Astrocyte (in vitro differentiated cells and primary cell): Measurements from ENCODE around the gene ATF3. TPM values are rescaled to one million over a fixed set of nuclear protein-coding genes. Genes with fewer than 3 reads are reported as not detected.

ENCODE experiments used
- DNase-seq: peaks from one replicate; pipeline ENCODE4 v3.0.0-alpha.2; 2010; ENCODE audit warnings: low read depth
- FAIRE-seq: peaks from 2 replicates; lab custom pipeline; 2011; peaks lifted over from hg19 to GRCh38; lab: Jason Lieb, UNC
- H2AFZ ChIP-seq: 2 replicates; pipeline ENCODE4 v1.6.0; 2012; ENCODE audit warnings: low read depth, low read length, inconsistent platforms
- H3K27ac ChIP-seq: 2 replicates; pipeline ENCODE4 v1.5.1; 2011; ENCODE audit warnings: low read depth, low read length, inconsistent platforms
- H3K27me3 ChIP-seq: 2 replicates; pipeline ENCODE4 v1.6.0; 2011; ENCODE audit warnings: low read length, inconsistent platforms; ENCODE audit not compliant: insufficient read depth
- H3K36me3 ChIP-seq: 2 replicates; pipeline ENCODE4 v1.5.1; 2011; ENCODE audit warnings: low read length, inconsistent platforms; ENCODE audit not compliant: insufficient read depth
- H3K4me1 ChIP-seq: 2 replicates; pipeline ENCODE4 v1.5.1; 2011; ENCODE audit warnings: low read length, inconsistent platforms; ENCODE audit not compliant: insufficient read depth
- H3K4me2 ChIP-seq: 2 replicates; pipeline ENCODE4 v1.6.0; 2012; ENCODE audit warnings: low read length, inconsistent platforms
- H3K4me3 ChIP-seq: 2 replicates; pipeline ENCODE4 v1.5.1; 2011; ENCODE audit warnings: low read depth, mild to moderate bottlenecking, low read length, inconsistent platforms; ENCODE audit not compliant: insufficient read depth
- H3K79me2 ChIP-seq: 2 replicates; pipeline ENCODE4 v1.6.0; 2012; ENCODE audit warnings: mild to moderate bottlenecking, low read length, inconsistent platforms; ENCODE audit not compliant: insufficient read depth
- H3K9ac ChIP-seq: 2 replicates; pipeline ENCODE4 v1.6.0; 2012; ENCODE audit warnings: mild to moderate bottlenecking, low read length, inconsistent platforms
- H3K9me3 ChIP-seq: 2 replicates; pipeline ENCODE4 v1.5.1; 2012; ENCODE audit warnings: low read depth, mild to moderate bottlenecking, low read length, inconsistent platforms; ENCODE audit not compliant: insufficient read depth
- H4K20me1 ChIP-seq: 2 replicates; pipeline ENCODE4 v1.6.0; 2012; ENCODE audit warnings: low read length, inconsistent platforms; ENCODE audit not compliant: insufficient read depth
- H3K27ac Mint-ChIP-seq: one replicate; pipeline ENCODE4 v1.8.0; 2021; ENCODE audit warnings: mild to moderate bottlenecking, mixed read lengths; ENCODE audit not compliant: unreplicated experiment
- H3K27me3 Mint-ChIP-seq: one replicate; pipeline ENCODE4 v1.8.0; 2021; ENCODE audit warnings: low read depth, mixed read lengths; ENCODE audit not compliant: unreplicated experiment
- H3K36me3 Mint-ChIP-seq: one replicate; pipeline ENCODE4 v1.8.0; 2021; ENCODE audit warnings: low read depth, mixed read lengths; ENCODE audit not compliant: unreplicated experiment
- H3K4me1 Mint-ChIP-seq: one replicate; pipeline ENCODE4 v1.8.0; 2021; ENCODE audit warnings: low read depth, mixed read lengths; ENCODE audit not compliant: unreplicated experiment
- H3K4me3 Mint-ChIP-seq: one replicate; pipeline ENCODE4 v1.8.0; 2021; ENCODE audit warnings: mild to moderate bottlenecking, moderate library complexity, mixed read lengths; ENCODE audit not compliant: unreplicated experiment
- H3K9me3 Mint-ChIP-seq: one replicate; pipeline ENCODE4 v1.8.0; 2021; ENCODE audit warnings: mild to moderate bottlenecking, mixed read lengths; ENCODE audit not compliant: unreplicated experiment
- CTCF ChIP-seq: IDR thresholded peaks from 2 replicates; pipeline ENCODE4 v1.5.1; 2011; ENCODE audit warnings: low read depth, mild to moderate bottlenecking, inconsistent platforms, low read length, moderate library complexity; ENCODE audit not compliant: insufficient read depth
- EZH2 ChIP-seq: IDR thresholded peaks from 2 replicates; pipeline ENCODE4 v1.6.1; 2012; ENCODE audit warnings: mild to moderate bottlenecking, low read length, inconsistent platforms; ENCODE audit not compliant: insufficient read depth
- total RNA-seq: library from RNA; stranded (reverse); gene quantifications from 2 replicates; pipeline ENCODE4 v1.2.1, GENCODE V29; 2021

Gene ATF3
- total RNA-seq, 1 donor from 2014 or later = 87.6 TPM

DNA sequence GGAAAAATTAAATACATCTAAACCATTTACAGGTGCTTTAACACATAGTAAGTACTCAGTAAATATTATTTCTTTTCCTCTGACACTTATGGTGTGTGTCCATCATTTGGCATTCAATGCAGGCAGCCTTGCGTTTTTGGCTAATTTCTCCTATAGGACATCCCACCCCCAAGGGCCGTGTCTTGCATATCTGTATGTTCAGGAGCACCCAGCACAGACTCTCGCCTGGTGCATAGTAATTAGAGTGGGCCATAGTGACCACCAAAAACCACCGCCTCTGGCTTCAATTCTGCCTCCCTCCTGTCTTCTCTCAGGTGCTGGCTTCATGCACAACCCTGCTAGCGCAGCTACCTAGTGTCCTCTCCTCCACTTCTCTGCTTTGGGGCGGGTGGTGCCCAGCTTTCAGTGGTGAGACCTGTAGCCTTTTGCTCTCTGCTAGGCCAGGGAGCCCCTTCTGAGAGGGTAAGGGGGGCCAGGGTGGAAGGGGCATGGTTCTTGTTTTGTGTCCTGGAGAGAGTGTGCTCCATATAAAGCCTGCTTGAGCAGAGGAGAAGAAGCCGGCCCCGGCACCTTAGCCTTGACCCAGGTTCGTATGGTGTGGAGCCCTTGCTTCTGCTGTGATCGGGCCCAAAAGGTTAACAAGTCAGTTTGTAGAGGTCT lies 57.7 kb downstream of the ATF3 start:
- Mint-ChIP-seq H3K27ac (peak overlapping the region; percentile 99), H3K36me3 (no peaks in the 10 kb centered on the region), H3K4me1 (peaks cover 32% of the 10 kb centered on the region), H3K27me3 (peaks cover 7% of the 10 kb centered on the region), H3K4me3 (no peak overlapping the region), H3K9me3 (peaks cover 3% of the 10 kb centered on the region)
- FAIRE-seq = no peak
- H3K27me3 ChIP-seq = no peaks in the 10 kb centered on the region
- peaks cover 25% of the 10 kb centered on the region for H3K4me1 ChIP-seq
- H3K9me3 ChIP-seq = no peaks in the 10 kb centered on the region
- no peak overlapping the region for H3K4me3 ChIP-seq
- H3K36me3 ChIP-seq = no peaks in the 10 kb centered on the region
- no peaks in the 10 kb centered on the region for H3K79me2 ChIP-seq
- DNase-seq = no peak
- TF ChIP-seq CTCF (no peak), EZH2 (no peak)
- no peaks in the 10 kb centered on the region for H4K20me1 ChIP-seq
- H3K9ac ChIP-seq = no peak overlapping the region
- no peak overlapping the region for H3K27ac ChIP-seq
- H3K4me2 ChIP-seq = peak overlapping the region; percentile 91
- H2AFZ ChIP-seq = no peak overlapping the region

GRCh38 chr1:212667223-212668139 lies 58.9 kb downstream of the ATF3 start:
- H4K20me1 ChIP-seq = no peaks in the 10 kb centered on the region
- no peaks in the 10 kb centered on the region for H3K36me3 ChIP-seq
- H3K9ac ChIP-seq = peak overlapping the region; percentile 85
- Mint-ChIP-seq H3K27ac (peak overlapping the region; percentile 99), H3K4me3 (peak overlapping the region; percentile 14), H3K27me3 (peaks cover 4% of the 10 kb centered on the region), H3K9me3 (no peaks in the 10 kb centered on the region), H3K36me3 (no peaks in the 10 kb centered on the region), H3K4me1 (peaks cover 43% of the 10 kb centered on the region)
- H3K9me3 ChIP-seq = no peaks in the 10 kb centered on the region
- no peak for TF ChIP-seq EZH2
- TF ChIP-seq CTCF = no peak
- no peaks in the 10 kb centered on the region for H3K79me2 ChIP-seq
- H3K27me3 ChIP-seq = peaks cover under 1% of the 10 kb centered on the region
- FAIRE-seq (peak; percentile 96), DNase-seq (peak; percentile 94)
- H3K4me1 ChIP-seq = peaks cover 35% of the 10 kb centered on the region
- peak overlapping the region; percentile 99 for H3K27ac ChIP-seq
- H3K4me3 ChIP-seq = peak overlapping the region; percentile 35
- H2AFZ ChIP-seq = no peak overlapping the region
- H3K4me2 ChIP-seq = peak overlapping the region; percentile 81
